Stimulated activated CD4-positive, alpha-beta T cell treated with anti-CD3 and anti-CD28 coated beads, TNF-alpha, amount 100 ng/mL, for 48 hours (primary cell): ENCODE measurements around the gene MEIKIN.

ENCODE experiments used
- DNase-seq, 3 donors: peaks; one replicate each; pipeline ENCODE4 v3.0.0-alpha.2; 2020; ENCODE audit warnings: low read depth in 3 of 3

Gene MEIKIN

GRCh38 chr5:131945551-131946168 lies at the start of gene MEIKIN:
MEIKIN (minus strand) TSS chr5:131945663; CDS start chr5:131945505, 158 bp downstream.
- DNase-seq = no peak

DNA sequence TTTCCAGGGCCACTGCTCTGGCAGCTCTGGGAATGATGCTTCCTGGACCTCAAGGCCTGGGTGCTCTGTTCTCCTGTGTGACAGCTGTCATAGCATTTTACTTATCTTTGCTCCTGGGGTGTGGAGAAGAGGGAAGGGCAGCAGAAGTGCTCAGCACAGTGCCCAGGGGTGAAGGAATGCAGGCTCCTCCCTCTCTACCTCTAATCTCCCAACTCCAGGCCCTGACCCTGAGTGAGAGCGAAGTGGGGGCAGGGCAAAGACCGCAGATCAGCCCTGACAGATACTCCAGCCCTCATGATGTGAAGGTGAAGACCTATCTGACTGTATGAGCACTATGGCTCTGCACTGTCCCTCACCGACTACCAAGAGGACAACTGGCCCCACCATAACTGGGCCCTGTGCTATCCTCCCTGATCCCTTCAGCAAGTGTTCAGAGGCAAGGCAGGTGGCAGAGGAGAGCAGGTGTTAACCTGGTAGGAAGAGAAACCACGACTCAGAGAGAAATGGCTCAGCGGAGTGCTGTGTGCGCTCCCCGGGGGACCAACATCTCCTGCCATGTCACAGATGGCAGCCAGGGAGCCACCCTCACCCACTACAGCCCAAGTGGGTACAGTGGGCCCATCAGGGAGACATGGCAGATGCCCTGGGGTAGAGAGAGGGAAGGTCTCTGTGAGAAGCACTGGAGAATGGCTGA lies 49.2 kb upstream of the MEIKIN start:
- DNase-seq = no peak

DNA sequence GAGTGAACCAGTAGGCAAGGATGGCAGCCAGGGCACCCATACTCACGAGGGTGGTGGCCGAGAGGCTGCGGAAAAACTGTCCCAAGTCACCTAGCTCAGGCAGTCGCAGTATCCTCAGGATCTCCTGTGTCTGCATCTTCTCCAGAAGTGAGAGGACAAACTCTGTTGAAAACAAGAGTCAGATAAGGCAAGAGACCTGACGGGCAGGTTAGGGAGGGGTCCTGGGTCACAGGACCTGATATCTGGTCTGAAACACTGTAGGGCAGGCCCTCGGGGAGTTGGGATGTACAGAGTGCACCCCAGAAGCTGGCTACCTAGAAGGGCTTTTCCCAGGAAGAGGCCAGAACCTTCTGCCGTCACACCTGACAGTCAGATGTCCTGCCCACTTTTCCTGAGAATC lies 48.6 kb upstream of the MEIKIN start:
- DNase-seq = no peak

- no peak for DNase-seq
Measured at GRCh38 chr5:131993676-131994075, 48.2 kb upstream of the MEIKIN start.

DNA sequence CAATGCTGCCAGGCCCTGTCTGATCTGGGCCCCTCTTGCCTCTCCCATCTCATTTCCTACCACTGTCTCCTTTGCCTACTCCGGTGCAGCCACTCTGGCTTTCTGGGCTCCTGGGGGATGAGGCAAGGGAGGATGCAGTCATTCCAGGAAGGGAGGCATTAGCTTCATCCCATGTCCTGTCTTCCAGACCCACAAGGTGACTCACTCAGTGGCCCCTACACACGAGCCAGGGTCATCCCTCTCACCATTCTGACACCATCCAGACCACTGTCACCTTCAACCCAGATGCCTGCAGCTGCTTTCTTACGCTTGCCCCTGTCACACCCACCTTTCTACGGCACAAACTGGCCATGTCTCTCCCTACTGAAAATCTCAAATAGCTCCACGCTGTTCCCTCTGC lies 46.9 kb upstream of the MEIKIN start:
- no peak for DNase-seq

- DNase-seq = no peak
Measured at GRCh38 chr5:131991593-131992324, 46.3 kb upstream of the MEIKIN start.

DNA sequence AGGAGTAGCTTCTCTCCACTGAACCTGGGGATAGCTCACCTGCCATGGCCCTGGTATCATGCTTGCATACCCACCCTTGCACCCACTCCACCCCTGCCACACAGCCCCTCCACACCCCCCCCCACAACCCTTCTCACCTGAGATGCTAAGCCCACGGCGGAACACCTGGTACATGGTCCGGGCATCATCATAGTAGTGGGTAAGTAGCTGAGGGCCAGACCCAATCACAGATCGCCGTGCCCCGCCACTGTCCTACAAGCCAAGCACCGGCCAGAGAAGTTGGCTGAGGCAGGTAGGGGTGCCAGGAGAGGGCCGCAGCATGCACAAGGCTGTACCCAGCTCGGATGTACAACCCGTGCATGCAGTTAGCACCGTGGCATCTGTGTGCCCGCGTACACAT lies 45.3 kb upstream of the MEIKIN start:
- DNase-seq = no peak

DNA sequence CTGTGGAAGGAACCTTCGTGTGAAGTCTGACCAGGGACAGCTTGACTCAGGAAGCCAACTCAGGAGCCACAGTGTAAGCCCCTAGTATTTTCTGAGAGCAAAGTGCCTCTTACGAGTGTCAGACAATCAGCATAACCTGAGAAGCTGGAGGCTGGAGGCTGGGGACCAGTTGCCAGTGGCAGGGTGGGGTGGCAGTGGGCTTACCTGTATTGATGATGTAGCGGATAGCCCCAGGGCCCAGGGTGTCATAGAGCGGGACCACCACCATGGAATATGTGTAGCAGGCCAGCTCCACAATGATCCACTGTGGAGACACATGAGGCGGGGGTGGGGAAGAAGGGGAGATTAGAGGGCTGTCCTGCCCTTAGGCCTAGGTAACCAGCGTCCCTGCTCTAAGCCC lies 43.1 kb upstream of the MEIKIN start:
- DNase-seq = no peak

DNA sequence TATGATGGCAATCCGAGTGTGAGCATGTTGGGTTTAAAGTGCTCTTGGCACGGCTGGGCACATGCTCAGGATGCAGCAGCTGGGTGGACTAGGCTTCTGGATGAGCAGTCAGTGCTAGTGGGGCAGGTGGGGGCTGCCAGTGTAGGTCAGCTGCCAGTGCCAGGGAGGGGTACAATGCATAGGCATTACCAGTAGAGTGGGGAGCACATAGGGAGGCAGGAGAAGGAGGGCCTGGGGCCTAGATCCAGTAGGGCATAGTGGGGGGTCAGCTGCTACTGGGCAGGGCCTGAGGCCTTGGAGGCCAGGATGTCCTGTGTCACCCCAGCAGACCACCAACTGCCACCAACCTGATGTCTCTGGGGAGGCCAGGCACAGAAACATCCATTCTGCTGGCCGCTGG lies 41.8 kb upstream of the MEIKIN start:
- DNase-seq = no peak

DNA sequence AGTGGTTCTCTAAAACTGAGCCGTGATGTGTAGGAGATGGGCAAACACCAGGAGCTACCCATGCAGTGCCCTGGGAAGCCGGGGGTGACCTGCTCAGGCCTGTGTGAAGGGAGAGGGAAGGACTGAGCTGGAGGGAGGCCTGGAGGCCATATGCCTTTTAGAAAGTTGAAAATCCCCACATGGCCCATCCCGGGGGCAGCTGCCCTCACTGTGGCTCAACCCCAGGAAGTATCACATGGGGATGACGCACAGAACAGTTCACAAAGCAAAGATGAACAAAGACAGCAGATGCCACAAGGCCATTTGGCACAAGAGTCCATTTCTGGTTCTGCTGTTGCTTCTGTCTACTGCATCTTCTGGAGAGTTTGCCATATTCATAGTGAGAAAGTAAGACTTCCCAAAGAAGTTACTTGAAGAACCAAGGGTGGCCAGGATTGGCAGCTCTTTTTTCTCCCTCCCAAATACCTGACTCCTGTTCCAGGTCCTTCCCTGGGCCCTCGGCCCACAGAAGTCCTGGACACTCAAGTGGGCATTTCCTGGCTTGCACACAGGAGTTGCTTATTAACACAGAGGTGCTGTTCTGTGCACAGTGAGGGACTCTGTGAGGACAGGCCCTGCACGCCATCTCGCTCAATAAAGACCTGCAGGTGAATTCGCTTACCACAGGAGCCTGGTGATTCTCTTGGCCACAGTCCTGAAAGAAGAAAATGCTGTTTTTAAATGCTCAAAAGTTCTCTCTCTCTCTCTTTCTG lies 40.9 kb upstream of the MEIKIN start:
- no peak for DNase-seq

DNA sequence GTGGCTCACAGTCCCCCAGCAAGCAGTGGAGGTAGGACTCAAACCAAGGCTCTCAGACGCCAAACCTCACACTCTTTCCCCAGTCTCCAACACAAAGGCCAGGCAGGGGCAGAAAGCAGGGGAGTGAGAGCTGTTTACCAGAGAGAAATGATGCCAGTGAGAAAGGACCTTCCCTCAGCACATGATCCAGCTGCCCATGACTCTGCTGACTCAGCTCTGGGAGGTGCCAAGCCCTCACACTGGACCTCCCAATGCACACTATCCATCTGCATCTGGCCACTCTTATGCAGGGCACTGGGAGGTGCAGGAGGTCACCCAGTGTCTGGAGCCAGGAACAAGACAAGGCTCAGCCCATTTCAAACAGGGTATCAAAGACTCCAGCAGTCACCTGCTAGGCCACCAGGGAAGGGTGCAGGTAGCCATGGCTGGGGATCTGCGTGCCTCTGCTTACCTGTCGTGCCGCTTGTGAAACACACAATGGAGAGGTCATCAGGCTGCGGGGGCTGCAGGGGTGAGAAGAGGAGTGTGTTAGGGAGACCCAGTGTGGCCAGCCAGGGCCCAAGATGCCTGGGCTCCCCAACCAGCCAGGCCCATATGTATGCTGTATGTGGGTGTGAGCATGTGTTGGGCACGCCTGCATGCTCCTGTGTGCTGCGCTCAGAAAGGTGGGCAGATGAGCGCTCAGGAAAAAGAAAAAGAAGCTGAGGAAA lies 39.6 kb upstream of the MEIKIN start:
- DNase-seq = no peak

DNA sequence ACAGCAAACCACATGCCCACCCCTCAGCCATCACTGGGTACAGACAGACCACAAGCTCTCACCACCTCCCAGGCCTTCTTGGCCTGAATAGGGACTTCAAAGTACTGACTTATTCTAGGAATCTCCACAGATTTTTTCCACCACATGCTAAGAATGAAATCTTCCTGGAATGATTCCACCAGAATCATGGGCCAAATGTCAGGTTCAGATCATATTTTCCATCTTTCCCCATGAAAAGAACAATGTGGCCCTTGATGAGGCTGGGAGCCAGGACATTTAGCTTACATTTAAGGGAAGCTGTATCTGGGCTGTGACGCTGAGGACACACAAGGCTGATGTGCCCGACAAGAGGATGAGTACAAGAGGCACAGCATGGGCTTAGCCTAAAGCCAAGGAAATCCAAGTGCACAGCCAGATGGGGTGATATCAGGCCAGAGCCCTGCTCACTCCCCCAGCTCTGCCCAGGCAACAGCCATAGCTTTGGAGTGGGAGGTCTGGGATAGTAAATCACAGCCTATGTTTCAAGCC lies 37.8 kb upstream of the MEIKIN start:
- DNase-seq = no peak

DNA sequence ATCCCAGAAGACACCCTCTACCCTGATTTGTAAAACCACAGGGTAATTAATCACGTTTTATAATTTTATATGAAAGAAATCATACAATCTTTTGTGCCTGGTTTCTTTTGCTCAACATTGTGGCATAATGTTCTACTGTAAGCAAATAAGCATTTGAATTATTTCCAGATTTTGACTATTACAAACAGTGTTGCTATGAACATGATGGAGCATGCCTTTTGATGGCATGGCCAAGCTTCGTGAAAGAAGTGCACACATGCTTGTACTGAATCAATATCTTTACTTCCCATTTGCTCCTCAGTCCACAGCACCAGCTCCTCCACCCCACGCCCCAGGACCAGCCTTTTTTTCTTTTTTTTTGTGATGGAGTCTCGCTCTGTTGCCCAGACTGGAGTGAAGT lies 36.1 kb upstream of the MEIKIN start:
- no peak for DNase-seq

- no peak for DNase-seq
Measured at GRCh38 chr5:131980696-131981095, 35.2 kb upstream of the MEIKIN start.

DNA sequence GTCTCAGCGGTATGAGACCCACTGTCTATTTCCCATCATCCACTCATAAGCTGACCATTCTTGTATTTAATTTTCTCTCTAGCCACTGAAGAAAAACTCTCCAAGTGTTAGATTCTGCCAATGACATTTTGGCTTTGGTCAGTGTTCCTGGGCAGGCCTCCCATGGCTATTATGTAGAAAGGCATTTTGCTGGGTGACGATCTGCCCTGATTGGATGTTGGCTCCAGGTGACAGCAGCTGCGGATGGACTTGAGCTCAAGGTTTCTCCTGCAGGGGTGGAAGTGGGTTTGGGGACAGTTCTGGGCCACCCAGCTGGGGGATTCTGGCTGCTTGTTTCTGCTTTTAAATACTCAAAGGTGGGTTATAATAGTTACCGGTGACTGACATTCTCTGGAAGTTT lies 34.4 kb upstream of the MEIKIN start:
- no peak for DNase-seq

- no peak for DNase-seq
Measured at GRCh38 chr5:131977212-131977604, 31.7 kb upstream of the MEIKIN start.

DNA sequence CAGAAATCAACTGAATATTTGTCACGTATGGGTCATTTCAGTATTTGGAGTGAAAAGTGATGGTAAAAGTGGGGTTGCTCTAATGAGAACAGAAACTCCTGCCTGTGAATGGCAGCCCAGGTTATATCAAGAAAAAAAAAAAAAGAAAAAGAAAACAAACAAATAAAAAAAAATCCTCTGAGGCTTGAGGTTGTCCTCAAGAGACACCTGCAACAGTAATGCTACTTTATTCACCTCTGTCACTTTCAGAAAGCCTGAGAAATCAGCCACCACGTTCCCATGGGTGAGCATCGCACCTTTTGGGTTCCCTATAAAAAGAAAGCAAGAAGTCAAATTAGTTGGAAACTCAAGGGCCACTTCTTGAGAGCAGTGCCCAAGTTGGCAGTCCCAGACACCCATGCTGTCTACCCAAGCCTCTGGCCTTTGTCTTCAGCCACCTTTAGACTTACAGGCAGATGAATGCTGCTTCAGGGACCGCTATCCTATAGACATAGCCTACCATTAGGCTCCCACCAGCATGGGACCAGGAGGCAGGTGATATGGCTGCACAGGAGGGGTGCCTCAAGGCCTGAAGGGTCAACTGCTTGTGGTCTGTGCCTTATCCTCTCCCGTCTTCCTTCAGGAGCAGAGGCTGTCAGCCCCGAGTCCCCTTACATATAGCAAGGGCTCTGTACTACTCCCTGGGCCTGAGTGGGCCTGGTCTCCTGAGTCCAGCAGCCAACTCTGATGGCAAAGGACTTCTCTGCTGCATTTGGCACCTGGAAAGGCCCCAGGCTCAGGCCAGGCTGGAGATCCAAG lies 31.1 kb upstream of the MEIKIN start:
- no peak for DNase-seq

- no peak for DNase-seq
Measured at GRCh38 chr5:131974956-131975726, 29.7 kb upstream of the MEIKIN start.

DNA sequence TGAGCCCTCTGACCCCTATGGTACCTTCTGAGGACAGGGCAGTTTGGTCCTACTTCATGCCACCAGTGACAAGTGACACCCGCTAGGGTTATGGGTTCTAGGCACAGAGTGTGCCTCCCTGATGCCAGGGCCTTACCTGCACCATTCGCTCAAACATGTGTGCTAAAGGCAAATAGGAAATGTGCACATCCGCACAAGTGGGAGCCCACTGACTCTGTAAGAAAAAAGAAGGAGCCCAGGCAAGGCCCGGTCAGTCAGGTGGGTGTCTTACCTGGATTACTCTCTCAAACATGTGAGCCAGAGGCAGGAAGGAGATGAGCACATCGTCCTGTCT lies 29.1 kb upstream of the MEIKIN start:
- DNase-seq = no peak

- no peak for DNase-seq
Measured at GRCh38 chr5:131974016-131974415, 28.6 kb upstream of the MEIKIN start.
